GM19438 (cell line): ENCODE measurements around the gene ABCA2.
"Not testable (repeated sequence)": the region's sequence is repeated elsewhere in the genome, so short reads cannot be mapped to it uniquely, and the experiment has no call there.

ENCODE experiments used
- ATAC-seq: cut with Tn5 transposase; IDR thresholded peaks from one replicate; pipeline ENCODE4 v1.9.1; 2021; ENCODE audit warnings: low read depth; ENCODE audit not compliant: unreplicated experiment

The ABCA2 gene

DNA sequence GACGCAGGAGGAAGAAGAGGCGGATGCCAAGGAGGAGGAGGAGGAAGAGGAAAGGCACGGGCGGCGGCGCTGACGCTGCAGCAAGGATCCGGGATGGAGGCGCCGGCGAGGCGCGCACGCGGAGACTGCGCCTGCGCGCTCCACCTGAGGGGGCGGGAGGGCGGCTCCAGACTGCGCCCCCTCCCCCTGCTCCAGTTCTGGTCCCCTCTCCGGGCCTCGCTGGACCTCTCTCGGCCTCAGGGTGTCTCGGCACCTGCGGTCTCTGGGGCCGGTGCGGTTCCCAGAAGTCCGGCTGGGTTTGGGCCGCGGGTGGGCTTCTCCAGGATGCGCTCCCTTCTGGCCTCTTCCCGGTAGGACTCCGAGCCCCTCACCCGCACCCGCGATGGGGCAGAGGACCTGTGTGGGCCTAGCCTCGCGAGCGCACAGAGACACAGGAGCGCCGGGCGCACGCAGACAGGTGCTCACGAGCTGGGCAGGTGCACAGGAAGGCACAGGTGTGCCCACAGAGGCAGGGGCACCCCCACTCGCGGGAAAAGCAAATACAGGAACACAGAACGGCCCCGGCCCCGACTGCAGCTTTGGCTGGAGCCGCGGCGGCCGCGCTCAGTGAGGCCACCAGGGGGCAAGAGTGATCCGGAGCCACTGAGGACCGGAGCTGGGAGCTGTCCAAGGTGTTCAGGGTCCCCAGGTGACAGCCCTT, 18.2 kb upstream of the ABCA2 start, which contains the start of gene NPDC1:
Gene NPDC1 (minus strand): TSS at position 90 of the 700 bp plus-strand sequence. CDS start 188 bp downstream, outside the sequence.
- no peak for ATAC-seq

DNA sequence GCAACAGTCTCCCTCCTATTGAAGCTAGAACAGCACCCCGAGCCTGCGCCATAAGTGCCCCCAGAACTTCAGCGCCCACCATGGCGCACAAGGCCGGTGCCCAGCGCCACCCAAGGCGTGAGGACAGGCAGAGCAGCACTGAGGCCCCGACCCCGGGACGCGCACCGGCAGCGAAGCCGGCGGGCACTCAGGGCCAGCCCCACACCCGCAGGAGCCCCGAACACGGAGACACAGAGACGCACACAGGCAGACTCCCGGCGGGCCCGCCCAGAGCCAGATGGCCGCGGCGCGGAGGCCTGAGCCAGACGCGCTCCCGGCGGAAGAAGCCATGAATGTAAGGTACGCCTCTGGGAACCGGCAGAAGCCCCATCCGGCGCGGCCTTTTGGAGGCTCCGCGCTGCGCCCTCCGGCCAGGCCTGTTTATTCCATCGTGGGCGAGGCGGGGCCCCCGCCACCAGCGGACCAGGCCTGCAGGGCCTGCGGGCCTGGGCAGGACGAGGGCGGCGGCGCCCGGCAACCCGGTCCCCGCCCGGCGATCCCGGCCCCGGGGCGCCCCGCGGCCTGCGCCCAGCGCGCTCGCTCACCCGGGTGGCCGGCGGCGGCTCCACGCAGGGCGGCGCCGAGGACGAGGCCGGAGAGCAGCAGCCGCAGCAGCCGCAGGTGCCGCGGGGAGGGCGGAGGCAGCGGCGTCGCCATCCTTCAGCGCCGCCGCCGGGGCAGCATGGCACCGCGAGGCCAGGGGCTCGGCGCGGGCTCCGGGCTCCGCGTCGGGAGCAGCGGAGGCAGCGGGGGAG, 17.5 kb upstream of the ABCA2 start:
- ATAC-seq = no peak

DNA sequence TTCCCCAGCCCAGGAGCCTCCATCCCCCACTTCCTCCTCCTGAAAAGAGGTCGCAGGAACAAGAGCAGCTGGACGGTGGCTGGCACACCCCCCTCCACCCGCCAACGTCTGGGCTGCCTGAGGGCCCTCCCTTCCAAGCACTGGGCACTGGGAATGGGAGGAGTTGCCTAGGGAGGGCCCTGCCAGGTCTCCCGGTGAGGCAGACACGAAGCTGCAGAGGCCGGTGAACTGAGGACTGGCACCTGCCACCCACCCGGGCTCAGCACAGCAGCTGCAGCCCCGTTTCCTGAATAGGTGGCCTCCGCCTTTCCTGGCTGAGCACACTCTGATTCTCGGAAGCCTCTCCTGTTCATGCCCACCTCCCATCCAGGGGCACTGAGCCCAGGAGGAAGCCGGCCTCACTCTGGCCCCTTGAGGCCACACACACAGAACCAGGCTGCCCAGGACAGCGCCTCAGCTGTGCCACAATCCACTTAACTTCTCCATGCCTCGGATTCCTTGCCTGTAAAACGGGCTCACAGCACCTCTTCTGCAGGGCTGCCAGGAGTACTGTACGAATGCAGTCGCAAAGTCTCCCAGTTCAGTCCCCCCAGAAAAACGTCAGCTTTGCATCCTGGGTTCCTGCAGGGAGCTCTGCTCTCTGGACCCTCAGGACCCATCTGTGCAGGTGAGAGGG, 16.6 kb upstream of the ABCA2 start:
- ATAC-seq = no peak

DNA sequence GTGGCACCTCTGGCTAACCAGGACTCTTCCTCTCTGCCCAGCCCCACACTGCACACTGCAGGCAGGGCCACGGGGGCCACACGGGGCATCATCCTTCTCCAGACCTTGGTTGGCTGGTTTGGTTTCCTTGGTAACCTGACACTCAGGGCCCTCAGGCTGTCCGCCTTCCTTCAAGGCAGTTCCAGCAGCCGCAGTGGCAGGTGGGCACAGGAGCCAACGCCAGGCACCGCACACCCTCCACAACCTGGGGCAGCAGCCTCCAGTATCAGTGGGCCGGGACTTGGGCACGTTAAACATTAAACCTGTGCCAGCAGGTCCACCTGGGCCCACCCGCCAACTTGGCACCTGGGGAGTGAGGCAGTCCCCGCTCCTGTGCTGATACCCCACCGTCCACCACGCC, 16.0 kb upstream of the ABCA2 start:
- no peak for ATAC-seq

DNA sequence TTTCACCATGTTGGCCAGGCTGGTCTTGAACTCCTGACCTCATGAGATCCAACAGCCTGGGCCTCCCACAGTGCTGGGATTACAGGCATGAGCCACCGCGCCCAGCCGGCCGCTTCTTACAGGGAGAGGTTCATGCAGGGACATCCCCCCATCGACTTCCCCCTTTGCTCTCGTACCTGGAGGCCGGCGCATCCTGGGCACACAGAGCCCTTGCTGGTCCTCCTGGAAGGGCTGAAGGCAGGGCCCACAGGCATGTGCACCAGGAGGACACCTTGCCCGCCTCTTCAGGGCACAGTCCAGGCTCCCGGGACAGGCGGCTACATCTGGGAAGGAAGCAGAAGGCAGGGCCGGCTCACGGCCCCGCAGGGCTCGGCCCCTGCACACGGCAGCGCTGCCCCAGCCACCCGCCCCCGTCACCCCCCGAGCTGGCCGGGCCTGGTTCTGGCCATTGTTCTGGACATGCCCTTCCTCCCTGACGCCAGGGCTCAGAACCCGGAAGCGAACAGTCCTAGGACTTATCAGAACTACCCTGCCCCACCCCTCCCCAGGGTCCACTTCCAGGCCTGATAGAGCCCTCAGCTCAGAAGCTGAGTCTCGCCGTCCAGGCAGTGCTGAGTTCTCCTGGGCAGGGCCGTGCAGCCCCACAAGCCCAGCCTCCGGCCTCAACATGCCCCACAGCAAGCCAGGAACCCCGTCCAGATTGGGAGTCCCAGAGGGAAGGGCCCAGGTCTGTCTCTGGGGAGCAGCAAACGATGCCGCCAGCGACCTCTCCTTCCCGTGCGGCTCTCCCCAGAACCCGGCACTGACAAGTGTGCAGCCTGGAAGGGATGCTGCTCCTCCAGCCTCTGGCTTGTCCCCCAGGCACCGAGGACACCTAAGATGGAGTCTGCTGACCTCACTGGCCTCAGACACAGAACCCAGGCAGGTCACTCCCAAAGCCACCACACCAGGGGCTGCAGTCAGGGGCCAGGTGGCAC, 15.0 kb upstream of the ABCA2 start:
- no peak for ATAC-seq

DNA sequence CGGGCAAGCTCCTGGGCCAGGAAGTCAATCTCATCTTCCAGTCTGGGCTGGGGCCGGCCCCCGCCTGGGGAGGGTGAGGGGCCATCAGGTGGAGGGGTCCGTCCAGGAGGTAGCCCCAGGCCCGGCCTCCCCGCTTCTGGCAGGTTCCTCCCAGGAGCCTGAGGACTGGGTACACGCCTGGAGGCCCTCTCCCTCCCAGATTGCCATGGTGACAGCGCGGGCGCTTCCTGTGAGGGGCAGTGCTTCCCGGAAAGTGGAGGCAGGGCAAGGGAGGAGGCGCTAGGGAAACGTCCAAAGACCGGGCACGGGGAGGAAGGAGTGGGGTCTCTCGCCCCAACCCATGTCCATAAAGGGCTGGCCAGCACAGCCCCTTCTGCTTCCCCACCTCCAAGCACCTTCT, 13.1 kb upstream of the ABCA2 start:
- no peak for ATAC-seq

DNA sequence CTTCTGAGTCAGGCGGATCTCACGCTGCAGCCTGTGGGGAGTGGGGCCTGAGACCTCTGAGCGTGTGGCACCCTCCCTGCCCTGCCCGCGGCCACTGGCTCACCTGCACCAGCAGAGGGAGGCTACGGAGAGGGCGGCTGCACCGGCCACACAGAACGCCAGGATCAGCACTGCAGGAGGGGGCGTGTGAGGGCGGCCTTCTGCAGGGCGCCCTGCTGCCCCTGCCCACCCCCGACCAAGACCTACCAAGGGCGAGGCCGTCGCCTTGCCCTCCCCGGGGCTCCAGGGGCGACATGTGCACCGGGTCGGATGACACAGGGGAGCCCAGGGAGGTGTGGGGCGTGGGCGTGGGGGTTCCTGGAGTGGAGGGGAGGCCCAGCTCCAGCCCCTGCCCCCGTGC, 12.5 kb upstream of the ABCA2 start:
- no peak for ATAC-seq

DNA sequence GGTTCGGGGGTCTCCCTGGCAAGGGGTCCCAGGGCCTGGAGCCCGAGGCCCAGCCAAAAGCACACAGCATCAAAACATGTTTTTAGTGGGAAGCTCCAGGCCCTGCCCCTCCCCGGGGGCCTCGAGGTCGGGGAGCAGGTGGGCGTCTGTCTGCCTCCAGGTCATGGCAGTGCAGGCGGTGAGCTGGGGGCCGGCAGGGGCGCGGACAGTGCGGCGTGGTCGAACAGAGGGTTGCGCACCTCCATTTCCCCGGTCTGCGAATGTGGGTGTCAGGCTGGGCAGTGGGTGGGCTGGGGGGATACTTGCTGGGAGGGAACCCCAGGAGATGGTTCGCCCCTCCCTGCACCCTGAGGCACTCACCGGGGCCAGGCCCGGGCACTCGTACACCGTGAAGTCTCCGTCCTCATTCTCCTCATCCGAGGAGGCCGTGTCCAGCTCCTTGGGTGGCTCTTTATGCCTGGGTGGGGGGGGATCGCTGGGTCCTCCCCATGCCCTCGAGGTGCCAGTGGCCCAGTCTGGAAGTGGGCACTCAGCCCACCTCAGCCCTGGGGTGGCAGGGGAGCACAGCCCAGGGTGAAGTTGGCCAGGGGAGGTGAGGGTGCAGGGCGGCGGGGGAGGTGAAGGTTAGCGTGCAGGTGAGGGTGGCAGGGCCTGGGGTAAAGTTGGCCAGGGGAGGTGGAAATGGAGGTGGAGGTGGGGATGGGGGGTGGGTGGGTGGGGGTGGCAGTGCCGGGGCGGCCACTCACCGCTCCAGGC, 11.8 kb upstream of the ABCA2 start:
- no peak for ATAC-seq

DNA sequence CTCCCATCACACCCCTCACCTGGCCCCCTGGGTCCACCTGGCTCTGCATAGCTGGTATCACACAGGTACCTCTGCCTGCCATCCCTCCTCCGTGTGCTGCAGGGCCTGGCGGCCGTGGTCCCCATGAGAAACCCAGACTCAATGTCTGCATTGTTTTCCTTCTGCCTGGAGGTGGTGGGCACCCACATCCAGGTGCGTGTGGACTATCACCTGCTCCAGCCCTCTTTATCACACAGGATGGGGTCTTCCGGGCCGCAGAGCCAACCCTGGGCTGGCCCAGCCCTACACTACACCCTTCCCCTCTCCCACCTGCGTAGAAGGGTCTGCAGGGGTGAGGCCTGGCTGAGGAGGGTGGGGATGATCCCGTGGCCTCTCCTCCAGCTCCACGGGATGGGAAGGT, 10.9 kb upstream of the ABCA2 start:
- no peak for ATAC-seq

DNA sequence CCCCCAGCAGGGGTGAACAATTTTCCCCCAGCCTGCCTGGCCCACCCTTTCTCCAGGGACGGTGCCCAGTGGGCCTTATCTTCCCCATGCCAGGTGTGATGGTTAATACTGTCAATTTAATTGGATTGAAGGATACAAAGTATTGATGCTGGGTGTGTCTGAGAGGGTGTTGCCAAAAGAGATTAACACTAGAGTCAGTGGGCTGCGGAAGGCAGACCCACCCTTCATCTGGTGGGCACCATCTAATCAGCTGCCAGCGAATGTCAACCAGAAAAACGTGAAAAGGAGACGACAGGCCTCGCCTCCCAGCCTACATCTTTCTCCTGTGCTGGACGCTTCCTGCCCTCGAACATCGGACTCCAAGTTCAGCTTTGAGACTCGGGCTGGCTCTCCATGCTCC, 9.4 kb upstream of the ABCA2 start:
- no peak for ATAC-seq

DNA sequence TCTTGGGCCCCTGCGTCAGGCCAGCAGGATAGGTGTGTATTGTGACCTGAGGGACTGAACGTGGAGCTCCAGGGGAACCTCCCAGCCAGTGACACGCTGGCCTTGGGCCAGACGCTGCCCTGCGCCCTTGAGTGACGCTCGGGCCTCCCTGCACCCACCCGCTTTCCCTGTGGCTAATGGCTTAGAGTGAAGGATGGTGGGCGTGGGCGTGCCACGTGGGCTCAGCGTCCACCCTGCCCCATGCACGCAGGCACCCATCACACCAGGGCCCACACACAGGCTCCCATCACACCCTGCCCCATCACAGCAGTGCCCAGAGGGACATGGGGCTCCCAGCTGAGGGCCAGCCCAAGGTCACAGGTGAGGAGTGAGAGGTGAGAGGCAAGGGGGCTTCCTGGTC, 9.0 kb upstream of the ABCA2 start:
- ATAC-seq = no peak

DNA sequence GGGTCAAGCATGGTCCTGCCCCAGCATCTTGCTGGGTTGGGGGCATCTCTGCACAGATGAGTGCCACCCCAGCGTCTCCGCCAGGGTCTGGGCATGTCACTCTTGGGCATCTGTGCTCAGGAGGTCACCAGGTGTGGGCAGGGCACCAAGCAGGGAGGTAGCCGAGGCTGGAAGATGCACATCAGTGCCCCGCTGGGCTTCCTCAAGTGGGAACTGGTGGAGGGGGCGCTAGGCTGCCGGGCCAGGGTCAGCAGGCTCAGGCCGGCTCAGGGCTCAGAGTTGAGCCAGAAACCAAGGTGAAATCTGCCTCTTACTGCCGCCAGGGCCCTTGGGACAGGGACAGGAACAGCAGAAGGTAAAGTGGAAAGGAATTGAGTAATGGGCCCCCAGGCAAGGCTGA, 7.9 kb upstream of the ABCA2 start:
- no peak for ATAC-seq

DNA sequence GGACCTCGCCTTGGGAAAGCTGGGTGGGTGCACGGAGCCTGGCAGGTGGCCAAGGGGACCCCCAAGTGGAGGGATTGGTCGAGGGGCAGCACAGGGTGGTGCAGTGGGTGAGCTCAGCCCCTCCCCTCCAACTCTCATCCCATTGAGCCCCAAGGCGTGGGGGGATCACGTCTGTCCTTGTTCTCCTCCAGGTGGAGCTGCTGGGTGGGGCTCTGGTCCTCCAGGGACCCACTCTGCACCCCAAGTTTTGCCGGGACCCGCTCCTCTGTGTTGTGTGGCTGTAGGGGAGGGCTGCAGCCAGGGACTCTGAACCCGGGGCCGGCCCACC, 7.4 kb upstream of the ABCA2 start:
- ATAC-seq = no peak

DNA sequence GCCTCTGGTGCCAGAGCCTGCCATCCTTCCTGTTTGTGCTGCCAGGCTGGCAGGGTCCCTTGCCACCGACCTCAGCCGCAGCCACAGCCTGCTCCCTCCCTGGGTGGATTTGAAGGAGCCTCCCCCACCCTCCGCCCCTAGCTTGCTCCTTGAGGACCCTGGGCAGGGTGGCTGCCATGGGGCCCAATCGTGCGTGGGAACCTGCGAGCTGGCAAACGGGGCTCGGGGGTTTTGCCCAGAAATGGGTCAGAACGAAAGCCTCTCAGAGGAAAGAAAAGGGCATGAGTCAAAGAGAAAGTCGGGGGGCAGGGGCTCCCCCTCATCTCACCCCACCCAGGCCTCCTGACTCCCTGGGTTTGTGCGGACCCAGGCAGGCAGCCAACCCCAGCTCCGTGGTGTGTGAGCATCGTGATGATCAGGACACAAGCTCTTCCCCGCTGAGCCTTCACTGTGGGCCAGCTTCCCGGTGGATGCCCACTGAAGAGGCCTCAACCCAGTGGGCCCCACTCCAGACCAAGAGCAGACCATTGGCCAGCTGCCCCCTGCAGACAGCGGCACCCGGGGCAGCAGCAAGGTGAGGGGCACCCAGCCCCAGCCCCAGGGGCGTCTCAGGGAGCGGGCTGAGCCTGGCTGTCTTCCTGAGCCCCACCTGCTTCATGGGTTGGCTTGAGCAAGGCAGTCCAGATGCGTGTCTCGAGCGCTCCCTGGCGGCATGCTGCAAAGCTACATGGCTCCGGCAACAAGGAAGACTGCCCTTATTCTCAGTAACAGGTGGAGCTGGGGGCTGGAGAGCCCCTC, 6.9 kb upstream of the ABCA2 start:
- peak; percentile 50 for ATAC-seq

DNA sequence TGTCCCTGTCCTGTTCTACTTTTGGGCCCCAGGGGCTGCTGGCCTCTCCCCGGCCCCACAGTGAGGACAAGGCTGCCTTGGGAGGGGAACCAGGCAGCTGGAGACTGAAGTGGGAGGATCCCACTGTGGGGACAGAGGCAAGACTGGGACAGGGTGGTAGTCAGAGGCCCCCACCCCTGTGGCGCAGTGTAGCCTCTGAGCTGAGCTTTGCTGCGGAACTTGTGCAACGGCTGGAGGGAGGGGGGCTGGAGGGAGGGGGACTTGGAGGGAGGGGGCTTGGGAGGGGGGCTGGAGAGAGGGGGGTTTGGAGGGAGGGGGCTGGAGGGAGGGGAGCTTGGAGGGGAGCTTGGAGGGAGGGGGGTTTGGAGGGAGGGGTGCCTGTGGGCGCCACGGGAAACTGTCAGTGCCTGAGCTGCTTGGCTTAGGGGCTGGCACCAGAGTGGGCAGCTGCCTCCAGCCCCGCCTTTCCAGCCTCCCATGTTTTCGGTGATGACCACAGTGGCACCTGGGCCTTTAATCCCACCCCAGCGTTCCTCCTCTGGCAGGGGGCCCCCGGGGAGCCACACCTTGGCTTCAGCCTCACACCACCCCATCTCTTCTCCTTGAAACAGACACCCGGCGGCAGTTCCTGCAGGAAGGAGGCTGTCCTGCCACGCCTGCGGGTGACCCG, 6.1 kb upstream of the ABCA2 start:
- no peak for ATAC-seq

DNA sequence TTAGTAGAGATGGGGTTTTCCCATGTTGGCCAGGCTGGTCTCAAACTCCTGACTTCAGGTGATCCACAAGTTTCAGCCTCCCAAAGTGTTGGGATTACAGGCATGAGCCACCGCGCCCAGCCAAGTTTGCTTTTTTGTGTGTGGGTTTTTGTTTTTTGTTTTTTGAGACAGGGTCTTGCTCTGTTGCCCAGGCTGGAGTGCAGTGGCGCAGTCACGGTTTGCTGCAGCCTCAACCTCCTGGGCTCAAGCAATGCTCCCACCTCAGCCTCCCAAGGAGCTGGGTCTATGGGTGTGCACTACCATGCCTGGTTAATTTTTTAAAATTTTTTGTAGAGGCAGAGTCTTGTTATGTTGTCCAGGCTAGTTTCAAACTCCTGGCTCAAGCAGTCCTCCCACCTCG, 5.4 kb upstream of the ABCA2 start:
- ATAC-seq = not testable (repeated sequence)

DNA sequence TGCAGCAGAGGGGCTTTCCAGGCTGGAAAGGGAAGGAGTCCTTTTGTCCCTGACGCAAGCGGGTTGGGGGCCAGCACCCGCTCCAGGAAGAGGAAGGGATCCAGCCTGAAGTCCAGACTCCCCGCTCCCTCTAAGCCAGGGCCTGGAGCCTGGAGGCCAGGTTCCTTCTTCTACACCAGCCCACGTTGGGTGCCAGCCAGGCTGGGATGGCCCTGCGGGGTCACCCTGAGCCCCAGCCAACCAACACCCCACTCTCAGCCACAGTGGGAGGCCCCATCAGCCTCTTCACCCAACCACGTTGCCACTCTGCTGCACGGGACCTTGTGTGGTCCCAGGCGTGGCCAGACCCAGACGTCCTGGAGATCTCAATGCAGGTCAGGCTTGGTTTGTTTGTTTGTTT, 4.8 kb upstream of the ABCA2 start:
- no peak for ATAC-seq

DNA sequence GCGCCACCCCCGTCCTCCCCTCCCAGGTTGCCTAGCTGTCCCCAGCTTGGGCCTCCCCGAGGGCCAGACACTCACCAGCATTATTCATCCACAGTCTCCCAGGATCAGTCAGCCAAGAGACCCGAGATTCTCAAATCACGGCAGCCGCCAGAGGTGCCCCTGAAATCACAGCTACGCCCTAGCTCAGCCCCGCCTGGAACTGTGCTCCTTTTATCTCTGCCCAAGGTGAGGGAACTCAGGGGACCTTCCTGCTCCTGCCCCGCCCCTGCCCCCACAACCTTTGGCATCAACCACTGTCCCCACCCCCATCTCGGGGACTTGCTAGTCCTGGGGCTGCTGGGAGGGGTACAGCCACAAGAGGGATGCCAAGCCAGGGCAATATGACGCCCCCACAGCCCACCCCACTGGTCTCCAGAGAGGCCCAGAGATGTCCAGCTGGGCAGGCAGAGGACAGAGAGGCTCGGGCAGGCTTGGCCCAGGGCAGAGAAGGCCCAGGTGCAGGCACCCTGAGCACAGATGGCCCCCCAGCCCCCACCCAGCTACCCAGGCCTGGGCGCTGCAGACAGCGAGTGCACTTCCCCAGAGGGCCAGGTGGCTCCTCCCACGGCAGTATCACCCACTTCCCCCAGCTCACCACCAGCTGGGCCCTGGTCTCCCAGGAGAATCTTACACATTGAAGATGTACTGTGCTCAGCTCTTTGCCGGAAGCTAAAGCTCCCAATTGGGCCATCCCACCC, 4.0 kb upstream of the ABCA2 start, which contains the start of gene FUT7:
Gene FUT7 (minus strand): TSS at position 185 of the 737 bp plus-strand sequence. CDS start 97 bp downstream, at position 88.
- no peak for ATAC-seq
